NCI-H2196 treated with DMSO at 0.1 percent for 48 hours (cell line): ENCODE measurements around the gene MYO18A.

Source experiments
- DNase-seq: peaks from one replicate; lab custom pipeline; 2025; ENCODE audit not compliant: unreplicated experiment; lab: John Stamatoyannopoulos, UW

The MYO18A gene

GRCh38 chr17:29127840-29128239 lies 52.4 kb downstream of the MYO18A start:
- no peak for DNase-seq

DNA sequence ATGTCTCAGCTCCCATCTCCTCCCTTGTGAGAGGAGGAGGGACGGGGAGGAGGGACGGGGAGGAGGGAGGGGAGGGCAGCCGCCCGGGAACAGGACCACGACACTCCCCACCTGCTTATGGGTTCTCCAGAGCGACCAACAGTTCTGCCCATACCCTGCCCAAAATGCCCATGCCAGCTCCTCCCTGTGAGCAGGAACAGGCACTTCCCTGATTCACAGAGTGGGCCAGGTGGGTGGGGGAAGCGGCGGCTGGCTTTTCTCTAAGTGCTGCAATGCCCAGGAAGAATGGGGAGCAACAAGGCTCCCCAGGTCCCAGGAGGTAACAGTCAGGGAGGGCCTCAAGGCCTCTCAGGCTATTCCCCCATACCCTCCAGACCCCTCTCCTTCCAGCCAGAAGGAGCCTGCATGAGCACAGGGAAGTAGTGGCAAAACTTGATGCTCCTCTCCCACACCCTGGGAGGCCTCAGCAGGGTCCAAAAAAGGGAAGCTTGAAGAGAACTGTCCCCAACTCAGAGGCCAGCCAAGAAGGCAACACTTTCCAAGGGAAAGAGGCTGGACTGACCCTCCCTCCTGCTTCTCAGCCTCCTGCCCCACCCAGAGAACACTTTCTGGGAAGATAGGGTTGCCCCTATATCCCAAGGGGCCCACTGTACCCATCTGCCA lies 53.8 kb downstream of the MYO18A start:
- no peak for DNase-seq

GRCh38 chr17:29125651-29126050 lies 54.5 kb downstream of the MYO18A start:
- DNase-seq = no peak

DNA sequence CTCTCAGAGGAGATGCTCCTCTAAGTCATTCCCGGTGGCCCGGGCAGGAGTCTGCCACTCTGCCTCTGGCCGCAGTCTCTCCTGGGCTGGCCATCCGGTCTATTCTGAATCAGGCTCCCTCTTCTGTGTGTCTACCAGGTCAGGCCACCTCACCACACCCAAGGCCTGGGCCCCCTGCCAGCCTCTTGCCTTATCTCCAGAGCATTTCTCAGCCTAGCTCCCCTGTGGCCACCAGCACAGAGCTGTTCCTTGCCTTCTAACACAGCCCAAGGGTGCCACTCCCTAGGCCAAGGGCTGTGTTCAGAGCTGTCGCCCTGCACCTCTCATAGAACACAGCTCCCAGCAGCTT lies 55.3 kb downstream of the MYO18A start:
- DNase-seq = no peak

- DNase-seq = peak; percentile 9
Observed at GRCh38 chr17:29124135-29124924, 55.9 kb downstream of the MYO18A start.

GRCh38 chr17:29123111-29123510 lies 57.1 kb downstream of the MYO18A start:
- no peak for DNase-seq

- no peak for DNase-seq
Observed at GRCh38 chr17:29121442-29121841, 58.8 kb downstream of the MYO18A start.

DNA sequence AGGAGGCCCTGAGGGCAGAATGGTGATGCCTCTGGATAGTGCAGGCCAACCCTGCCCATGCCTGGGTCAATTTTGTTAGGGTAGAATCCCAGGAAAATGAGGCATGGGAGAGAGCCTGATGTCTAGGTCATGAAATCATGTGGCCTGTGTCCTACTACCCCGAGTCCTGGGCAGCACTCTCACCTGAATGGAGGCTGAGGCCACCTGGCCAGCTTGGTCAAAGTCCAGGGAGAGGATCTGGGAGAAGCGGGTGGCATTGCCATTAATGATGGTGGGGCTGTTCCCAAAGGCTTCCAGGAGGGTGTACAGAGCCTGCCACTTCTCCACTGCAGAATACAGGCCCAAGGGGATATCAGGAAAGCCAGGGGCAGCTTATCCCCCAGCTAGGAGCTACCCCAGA lies 59.8 kb downstream of the MYO18A start:
- no peak for DNase-seq

- no peak for DNase-seq
Observed at GRCh38 chr17:29119265-29119664, 60.9 kb downstream of the MYO18A start.

GRCh38 chr17:29116804-29117753 lies 63.1 kb downstream of the MYO18A start:
- DNase-seq = no peak

DNA sequence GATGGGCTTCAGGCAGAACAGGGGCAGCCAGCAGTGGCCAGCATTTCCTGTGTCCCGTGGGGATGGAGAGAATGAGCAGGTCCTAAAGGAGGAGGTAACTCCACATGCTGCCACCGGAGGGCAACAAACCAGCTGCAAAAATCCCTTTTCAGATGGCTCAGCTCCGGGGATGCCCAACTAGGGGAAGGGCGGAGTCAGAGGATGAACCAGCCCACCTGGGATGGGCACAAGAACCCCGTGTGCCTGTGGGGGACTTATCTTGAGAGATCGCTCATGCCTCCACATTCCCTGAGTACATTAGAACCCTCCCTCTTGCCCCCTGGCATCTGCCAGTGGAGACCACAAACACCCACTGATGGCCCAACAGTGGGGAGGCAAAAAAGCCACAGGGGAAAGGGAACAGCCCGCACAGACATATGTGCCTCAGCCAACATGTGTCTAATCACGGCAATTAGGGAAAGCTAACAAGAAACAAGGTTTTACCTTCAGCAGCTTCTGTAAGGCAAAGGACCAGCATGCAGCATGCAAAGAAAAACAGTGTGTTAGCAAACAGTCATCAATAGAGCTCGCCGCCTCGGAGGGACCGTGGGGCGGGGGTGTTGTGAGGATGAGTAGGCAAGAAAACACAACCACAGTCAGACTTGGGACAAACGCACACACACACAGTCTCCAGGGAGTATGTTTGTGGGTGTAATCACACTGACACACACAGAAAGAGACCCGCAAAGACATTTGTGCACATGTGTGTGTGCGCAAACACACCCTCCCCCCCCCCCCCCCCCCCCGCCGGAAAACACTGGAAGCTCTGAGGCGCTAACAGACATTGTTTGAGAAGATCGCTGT lies 64.0 kb downstream of the MYO18A start:
- DNase-seq = no peak

DNA sequence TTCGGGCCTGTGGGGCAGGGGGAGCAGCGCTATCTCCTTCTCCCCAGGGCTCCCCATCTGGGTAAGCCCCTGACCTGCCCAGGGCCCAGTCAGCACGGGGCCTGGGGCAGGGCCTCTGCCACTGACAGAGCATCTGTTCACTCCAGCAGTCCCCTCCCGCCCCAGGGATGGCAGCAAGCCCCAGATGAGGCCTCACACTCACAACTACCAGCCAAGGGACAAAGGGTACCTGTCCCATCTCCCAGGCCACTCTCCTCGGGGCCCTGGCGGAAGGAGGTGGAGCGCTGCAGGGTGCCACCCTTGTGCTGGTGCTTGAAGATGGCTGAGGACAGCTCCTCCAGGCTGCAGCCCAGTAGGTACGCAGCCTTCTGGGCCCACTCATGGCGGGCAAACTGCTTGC lies 64.8 kb downstream of the MYO18A start:
- no peak for DNase-seq

DNA sequence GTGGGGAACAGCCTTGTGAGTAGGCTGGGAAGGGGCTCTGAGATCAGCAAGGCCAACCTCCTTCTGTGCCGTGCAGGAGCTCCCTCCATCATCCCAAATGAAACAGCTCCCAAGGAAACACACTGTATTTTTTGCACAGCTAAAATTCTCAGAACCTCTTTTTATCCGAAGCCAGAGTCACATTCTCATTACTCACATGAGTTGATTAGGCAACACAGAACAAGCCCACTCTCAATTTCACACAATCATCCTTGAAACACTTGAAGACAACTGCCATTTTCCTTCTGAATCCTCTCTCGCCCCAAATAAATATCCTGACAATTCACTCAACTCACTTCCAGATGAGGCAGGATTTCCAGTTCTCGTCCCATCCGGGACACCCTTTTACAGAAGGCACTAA lies 66.1 kb downstream of the MYO18A start:
- DNase-seq = no peak

DNA sequence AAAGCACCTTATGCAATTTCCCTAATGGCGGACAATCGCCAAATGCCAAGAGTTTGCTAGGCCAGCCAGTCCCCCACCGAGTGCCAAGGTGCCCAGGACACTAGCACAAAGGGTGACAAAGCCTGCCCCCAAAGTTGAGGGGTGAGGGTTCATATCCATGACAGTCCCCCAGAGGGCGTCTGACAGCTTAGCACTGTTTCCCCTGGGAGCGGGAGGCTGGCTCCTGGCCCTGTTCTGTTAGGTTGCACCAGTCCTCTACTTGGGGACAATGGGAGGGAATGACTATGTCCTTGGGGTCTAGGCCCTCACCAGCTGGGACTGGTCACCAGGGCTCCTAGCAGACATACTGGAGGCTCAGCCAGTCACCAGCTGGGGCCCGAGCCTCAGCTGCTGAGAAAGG lies 66.9 kb downstream of the MYO18A start:
- DNase-seq = no peak

DNA sequence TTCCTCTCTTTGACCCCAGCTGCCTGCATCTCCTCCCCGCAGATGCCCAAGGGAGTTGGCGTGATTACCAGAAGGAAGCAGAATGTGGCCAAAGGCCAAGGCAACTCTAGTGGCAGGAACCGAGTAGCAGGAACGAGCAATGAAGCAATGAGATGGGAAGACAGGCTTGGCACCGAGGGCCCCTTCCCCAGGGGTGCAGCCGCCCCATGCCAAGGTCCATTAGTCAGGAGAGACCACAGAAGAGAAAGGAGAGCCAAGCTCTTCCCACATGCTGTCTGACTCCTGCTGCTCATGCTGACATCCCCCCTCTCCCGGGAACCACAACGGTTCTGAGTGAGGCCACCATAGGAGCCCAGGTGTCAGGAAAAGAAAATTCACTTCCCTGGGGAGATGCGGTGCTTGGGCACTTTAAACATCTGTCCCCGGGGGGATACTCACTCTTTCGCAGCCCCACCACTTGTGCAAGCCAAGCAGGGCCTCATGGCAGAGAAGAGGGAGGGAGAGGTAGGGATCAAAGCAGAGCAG lies 67.4 kb downstream of the MYO18A start:
- DNase-seq = no peak

- DNase-seq = no peak
Observed at GRCh38 chr17:29111816-29112499, 68.2 kb downstream of the MYO18A start.

DNA sequence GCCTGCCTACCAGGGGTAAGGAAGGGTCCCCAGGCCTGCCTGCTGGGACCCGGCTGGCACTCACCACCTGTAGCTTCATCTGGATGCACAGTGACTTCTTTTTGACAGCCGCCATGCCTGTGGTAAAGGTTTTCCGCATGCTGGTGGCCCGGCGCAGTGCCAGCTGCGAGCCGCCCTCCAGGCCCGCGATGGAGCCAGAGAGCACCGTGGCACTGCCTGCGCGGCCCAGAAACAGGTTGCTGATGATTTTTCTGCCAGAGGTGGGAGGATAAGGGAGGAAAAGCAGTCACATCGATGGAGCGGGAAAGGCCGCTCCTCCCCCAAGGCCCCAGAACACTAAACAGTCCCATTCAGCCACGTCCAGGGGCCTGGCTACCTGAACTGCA lies 69.8 kb downstream of the MYO18A start:
- no peak for DNase-seq

DNA sequence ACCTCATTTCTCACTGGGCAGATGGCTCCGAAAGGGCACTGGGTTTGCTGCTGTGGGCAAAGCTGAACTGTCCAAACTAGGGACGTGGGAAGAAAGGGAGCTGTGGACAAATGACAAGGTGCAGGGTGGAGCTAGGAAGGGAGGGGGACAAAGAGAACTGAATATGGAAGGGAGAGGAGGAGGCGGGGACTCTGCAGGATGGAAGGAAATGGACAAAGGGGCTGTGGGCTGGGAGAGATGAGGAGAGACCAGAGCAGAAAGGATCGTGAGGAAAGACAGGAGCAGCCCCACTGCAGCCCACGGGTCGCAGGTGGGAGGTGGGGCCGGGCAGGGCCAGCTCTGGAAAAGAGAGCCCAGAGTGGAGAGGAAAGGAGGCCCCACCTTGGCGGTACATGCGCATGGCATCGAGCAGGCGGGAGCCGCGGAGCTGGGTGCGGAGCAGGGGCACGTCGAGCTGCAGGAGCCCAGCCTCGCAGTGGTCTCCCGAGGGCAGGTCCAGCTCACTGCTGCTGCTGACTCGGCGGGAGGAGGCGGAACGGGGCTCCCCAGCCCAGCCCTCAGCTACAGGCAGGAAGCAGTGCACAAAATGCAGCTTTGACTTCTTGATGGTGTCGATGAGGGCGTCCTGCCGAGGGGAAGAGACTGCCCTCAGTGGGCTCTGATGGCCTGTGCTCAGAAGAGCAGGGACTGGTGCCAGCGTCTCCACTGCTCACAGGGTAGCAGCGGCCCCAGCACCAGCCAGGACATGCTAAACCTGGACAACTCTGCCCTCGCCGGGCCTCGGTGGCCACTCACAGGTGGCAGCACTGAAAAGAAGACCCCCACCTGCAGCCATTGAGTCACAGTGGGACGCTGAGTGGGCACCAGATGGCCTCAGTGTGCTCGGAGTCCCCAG lies 70.5 kb downstream of the MYO18A start:
- no peak for DNase-seq
